Measurements from ENCODE around the gene YIPF3. TPM values are rescaled to one million over a fixed set of nuclear protein-coding genes. Genes with fewer than 3 reads are reported as not detected.

Gene YIPF3
- polyA plus RNA-seq, 1 experiment: 355 TPM

DNA sequence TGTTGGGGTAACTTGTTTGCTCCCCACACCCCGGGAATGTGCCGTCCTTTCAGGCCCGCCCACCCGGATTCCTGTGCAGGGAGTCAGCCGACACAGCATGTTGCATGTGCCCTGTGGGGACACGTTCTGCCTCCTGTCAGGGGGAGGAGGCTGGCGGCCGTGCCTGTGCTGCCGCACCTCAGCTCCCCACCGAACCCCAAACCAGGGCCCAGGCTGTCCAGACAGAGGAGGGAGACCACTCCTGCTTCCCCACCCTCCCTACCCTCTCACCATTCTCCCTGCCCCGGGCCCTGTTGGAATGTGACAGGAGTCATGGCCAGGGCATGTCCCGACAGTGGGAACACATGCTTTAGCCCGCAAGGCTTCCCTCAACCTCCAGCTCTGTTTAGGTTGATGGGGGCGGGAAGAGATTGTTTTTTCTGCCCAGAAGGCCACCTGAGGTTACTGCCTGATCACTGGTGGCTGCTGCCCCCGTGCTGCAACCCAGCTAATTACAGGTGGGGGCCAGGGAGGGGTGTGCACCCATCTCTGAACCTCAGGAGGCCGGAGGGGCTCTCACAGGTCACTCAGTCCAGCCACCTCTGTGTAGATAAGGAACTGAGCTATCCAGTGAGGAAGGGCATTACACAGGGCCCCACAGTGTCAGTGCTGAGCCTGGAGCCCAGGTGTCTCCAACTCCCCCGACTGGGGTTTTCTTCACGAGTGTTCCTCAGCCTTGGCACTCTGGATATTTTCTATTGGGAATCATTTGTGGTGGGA, 20.2 kb downstream of the YIPF3 start:
- CTCF ChIA-PET: interaction anchor here (0.5 to 10.1 kb wide), 32 partner anchors 11 to 269 kb away, joined by 3 to 136 read pairs (median 4); partner anchors contain the start of genes DLK2, DNPH1 and LRRC73
- no peak overlapping the region for H3K4me3 ChIP-seq (ENCODE audit: low read depth, low read length)
- H3K36me3 ChIP-seq (ENCODE audit: control insufficient read depth, insufficient read depth, low read length): peaks cover 19% of the 10 kb centered on the region
- H3K27me3 ChIP-seq (ENCODE audit: control insufficient read depth, insufficient read depth, low read length): no peaks in the 10 kb centered on the region
- TF ChIP-seq, protein P1, sequence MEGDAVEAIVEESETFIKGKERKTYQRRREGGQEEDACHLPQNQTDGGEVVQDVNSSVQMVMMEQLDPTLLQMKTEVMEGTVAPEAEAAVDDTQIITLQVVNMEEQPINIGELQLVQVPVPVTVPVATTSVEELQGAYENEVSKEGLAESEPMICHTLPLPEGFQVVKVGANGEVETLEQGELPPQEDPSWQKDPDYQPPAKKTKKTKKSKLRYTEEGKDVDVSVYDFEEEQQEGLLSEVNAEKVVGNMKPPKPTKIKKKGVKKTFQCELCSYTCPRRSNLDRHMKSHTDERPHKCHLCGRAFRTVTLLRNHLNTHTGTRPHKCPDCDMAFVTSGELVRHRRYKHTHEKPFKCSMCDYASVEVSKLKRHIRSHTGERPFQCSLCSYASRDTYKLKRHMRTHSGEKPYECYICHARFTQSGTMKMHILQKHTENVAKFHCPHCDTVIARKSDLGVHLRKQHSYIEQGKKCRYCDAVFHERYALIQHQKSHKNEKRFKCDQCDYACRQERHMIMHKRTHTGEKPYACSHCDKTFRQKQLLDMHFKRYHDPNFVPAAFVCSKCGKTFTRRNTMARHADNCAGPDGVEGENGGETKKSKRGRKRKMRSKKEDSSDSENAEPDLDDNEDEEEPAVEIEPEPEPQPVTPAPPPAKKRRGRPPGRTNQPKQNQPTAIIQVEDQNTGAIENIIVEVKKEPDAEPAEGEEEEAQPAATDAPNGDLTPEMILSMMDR (IDR thresholded peaks at IDR 0.05; ENCODE audit: insufficient read depth, low read depth, low read length): peak; percentile 76
- POLR2A ChIA-PET: interaction anchor here (0.6 kb wide), 1 partner anchor 10 kb away, joined by 4 read pairs; no protein-coding TSS in a partner anchor
- no peak for DNase-seq (ENCODE audit: low read depth)

DNA sequence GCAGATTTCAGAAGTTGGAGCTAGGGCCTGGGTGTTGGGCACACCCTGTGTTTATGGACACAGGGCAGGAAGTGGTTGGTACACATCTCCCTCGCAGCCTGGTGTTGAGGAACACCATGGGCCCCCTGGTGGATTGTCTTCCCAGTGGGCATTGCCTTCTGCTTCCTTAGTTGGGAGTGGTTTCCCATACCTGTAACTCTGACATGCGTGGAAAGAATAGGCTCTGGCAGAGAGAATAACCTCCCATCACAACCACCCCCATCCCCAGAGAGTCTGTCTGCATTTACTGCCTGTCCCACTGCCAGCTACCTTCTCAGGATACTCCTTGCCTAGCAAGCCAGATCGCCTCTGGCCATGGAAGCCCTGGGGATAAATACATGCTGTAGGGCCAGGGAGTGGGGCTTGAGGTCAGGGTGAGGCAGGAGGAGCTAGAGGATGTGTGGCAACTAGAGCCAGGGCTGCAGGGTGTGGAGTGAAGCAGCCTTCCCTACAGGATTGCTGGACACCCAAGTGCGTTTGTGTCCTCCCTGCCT, 21.3 kb downstream of the YIPF3 start:
- CTCF ChIA-PET: interaction anchor here (1.0 to 10.1 kb wide), 17 partner anchors 11 to 233 kb away, joined by 3 to 136 read pairs (median 5); partner anchors contain the start of genes DLK2 and LRRC73
- H3K27me3 ChIP-seq (ENCODE audit: control insufficient read depth, insufficient read depth, low read length): no peaks in the 10 kb centered on the region
- TF ChIP-seq, protein P1 (IDR thresholded peaks at IDR 0.05; ENCODE audit: insufficient read depth, low read depth, low read length): peak; percentile 43
- no peak for DNase-seq (ENCODE audit: low read depth)
- POLR2A ChIA-PET: no interaction called here
- H3K4me3 ChIP-seq (ENCODE audit: low read depth, low read length): no peak overlapping the region
- peaks cover 13% of the 10 kb centered on the region for H3K36me3 ChIP-seq (ENCODE audit: control insufficient read depth, insufficient read depth, low read length)

GRCh38 chr6:43494766-43495165, 22.0 kb downstream of the YIPF3 start:
- ChIA-PET POLR2A (no interaction called here), CTCF (interaction anchor here (1.0 to 10.1 kb wide), 6 partner anchors 10 to 57 kb away, joined by 3 to 136 read pairs (median 13); partner anchors contain the start of genes DLK2 and LRRC73)
- no peak for DNase-seq (ENCODE audit: low read depth)
- no peaks in the 10 kb centered on the region for H3K27me3 ChIP-seq (ENCODE audit: control insufficient read depth, insufficient read depth, low read length)
- peaks cover 8% of the 10 kb centered on the region for H3K36me3 ChIP-seq (ENCODE audit: control insufficient read depth, insufficient read depth, low read length)
- TF ChIP-seq, protein P1 (IDR thresholded peaks at IDR 0.05; ENCODE audit: insufficient read depth, low read depth, low read length): no peak
- H3K4me3 ChIP-seq (ENCODE audit: low read depth, low read length): no peak overlapping the region

DNA sequence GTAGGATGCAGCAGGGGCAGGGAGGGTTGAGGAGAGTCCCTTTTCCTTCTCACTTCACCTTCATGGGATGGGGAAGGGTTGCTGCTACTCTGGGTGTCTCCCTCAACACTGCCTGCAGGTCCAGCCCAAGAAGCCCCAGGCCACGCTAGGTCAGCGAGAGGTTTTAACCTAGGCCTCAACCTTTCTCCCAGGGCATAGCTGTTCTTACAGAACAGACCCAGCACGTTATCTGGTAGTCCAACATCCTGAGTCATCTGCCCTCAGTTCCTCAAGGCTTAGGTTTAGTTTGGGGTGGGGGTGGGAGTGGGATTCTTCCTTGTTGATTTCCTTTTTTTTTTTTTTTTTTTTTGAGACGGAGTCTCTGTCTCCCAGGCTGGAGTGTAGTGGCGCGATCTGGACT, 22.4 kb downstream of the YIPF3 start:
- H3K4me3 ChIP-seq (ENCODE audit: low read depth, low read length): no peak overlapping the region
- ChIA-PET POLR2A (no interaction called here), CTCF (interaction anchor here (1.0 to 10.1 kb wide), 7 partner anchors 8 to 57 kb away, joined by 3 to 136 read pairs (median 4); partner anchors contain the start of genes DLK2, LRRC73 and TJAP1)
- TF ChIP-seq, protein P1 (IDR thresholded peaks at IDR 0.05; ENCODE audit: insufficient read depth, low read depth, low read length): no peak
- no peak for DNase-seq (ENCODE audit: low read depth)
- no peaks in the 10 kb centered on the region for H3K27me3 ChIP-seq (ENCODE audit: control insufficient read depth, insufficient read depth, low read length)
- H3K36me3 ChIP-seq (ENCODE audit: control insufficient read depth, insufficient read depth, low read length): peaks cover 6% of the 10 kb centered on the region

GRCh38 chr6:43493833-43494232, 22.9 kb downstream of the YIPF3 start:
- CTCF ChIA-PET: interaction anchor here (1.4 to 10.1 kb wide), 4 partner anchors 8 to 39 kb away, joined by 3 to 136 read pairs (median 46); partner anchors contain the start of genes DLK2, LRRC73 and TJAP1
- Histone ChIP-seq H3K4me3 (ENCODE audit: low read depth, low read length) (no peak overlapping the region), H3K27me3 (ENCODE audit: control insufficient read depth, insufficient read depth, low read length) (no peaks in the 10 kb centered on the region), H3K36me3 (ENCODE audit: control insufficient read depth, insufficient read depth, low read length) (peaks cover 2% of the 10 kb centered on the region; the same call in 1 of the 2 replicates)
- POLR2A ChIA-PET: no interaction called here
- TF ChIP-seq, protein P1 (IDR thresholded peaks at IDR 0.05; ENCODE audit: insufficient read depth, low read depth, low read length): no peak
- no peak for DNase-seq (ENCODE audit: low read depth)

Data from BJ (cell line).